T-helper 17 cell (primary cell): Measurements from ENCODE around the gene EPS8L2. TPM values are rescaled to one million over a fixed set of nuclear protein-coding genes. Genes with fewer than 3 reads are reported as not detected.

Experiments
- ATAC-seq: fragments of 150-1000 bp; cut with Tn5 transposase; 2 replicates; pipeline ENCODE4 v1.10.0; 2021; ENCODE audit warnings: mild to moderate bottlenecking, moderate library complexity
- DNase-seq, 3 donors: peaks; one replicate each; pipeline versions ENCODE4 v3.0.0 to v3.0.0-alpha.2; 2020 to 2021
- H3K9me3 ChIP-seq: one replicate; pipeline ENCODE4 v1.7.0; 2013; ENCODE audit warnings: low read length, mild to moderate bottlenecking; ENCODE audit not compliant: control insufficient read depth, poor library complexity, severe bottlenecking
- H3K27ac Mint-ChIP-seq: one replicate; pipeline ENCODE4 v1.8.0; 2022; ENCODE audit warnings: mild to moderate bottlenecking, moderate library complexity, mixed read lengths
- H3K27me3 Mint-ChIP-seq: one replicate; pipeline ENCODE4 v1.8.0; 2022; ENCODE audit warnings: mixed read lengths
- H3K36me3 Mint-ChIP-seq: one replicate; pipeline ENCODE4 v1.8.0; 2022; ENCODE audit warnings: low read depth, mixed read lengths
- H3K4me1 Mint-ChIP-seq: one replicate; pipeline ENCODE4 v1.8.0; 2022; ENCODE audit warnings: mild to moderate bottlenecking, mixed read lengths
- H3K4me3 Mint-ChIP-seq: one replicate; pipeline ENCODE4 v1.8.0; 2022; ENCODE audit warnings: mild to moderate bottlenecking, moderate library complexity, mixed read lengths
- total RNA-seq, 4 donors: library from RNA in 2 of 4; stranded (reverse) in 2 of 4; gene quantifications; one replicate each; pipeline ENCODE4 v1.2.3 and lab custom pipeline; 2022 to 2026

EPS8L2 gene
- total RNA-seq, 2 donors from 2014 or later: 6.8 to 11.7 TPM

- no peak for ATAC-seq
- no peaks in the 10 kb centered on the region for H3K4me1 Mint-ChIP-seq
- no peak overlapping the region for H3K27ac Mint-ChIP-seq
- H3K4me3 Mint-ChIP-seq: no peak overlapping the region
- H3K27me3 Mint-ChIP-seq: no peaks in the 10 kb centered on the region
- no peaks in the 10 kb centered on the region for H3K36me3 Mint-ChIP-seq
- no peak for DNase-seq
- no peaks in the 10 kb centered on the region for H3K9me3 ChIP-seq
These were observed 61.2 kb downstream of the EPS8L2 start for GRCh38 chr11:767238-767637.

DNA sequence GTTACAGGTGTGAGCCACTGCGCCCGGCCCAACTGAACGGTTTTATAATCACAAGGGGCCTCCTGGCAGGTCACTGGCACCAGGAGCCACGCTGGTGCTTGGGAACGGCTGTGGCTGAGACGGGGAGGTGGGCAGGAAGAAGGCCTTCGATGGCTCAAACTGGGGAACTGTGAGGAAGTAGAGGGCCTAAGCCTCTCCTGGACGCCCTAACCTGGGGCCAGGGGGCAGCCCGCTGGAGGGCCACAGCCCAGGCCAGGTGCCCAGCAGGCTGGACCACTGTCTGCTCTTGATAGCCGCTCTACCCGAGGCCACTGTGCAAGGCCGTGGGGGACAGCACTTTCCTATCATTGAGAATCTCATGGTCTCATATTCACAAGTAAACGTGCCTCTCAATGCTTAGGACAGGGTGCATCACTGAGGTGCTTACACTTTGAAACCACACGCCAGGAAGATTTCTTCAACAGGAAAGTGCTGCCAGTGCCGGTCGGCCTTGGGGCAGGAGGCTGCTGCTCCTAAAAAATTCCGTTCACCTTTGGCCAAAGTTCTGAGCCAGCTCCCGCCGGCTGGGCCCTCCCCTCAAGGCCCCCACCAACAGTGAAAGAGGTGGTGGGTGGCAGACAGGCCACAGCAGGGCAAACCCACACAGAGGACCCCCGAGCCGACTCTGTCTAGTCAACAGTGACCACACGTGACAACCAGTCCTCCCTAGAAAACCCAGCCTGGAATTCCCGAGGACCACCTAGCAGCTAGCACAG is 64.0 kb downstream of the EPS8L2 start:
- ATAC-seq (no peak), DNase-seq (no peak)
- Mint-ChIP-seq H3K27me3 (no peaks in the 10 kb centered on the region), H3K4me1 (peaks cover 2% of the 10 kb centered on the region), H3K4me3 (no peak overlapping the region), H3K36me3 (no peaks in the 10 kb centered on the region), H3K27ac (no peak overlapping the region)
- H3K9me3 ChIP-seq: no peaks in the 10 kb centered on the region

GRCh38 chr11:770642-771616 is 64.9 kb downstream of the EPS8L2 start:
- Mint-ChIP-seq H3K4me3 (no peak overlapping the region), H3K27me3 (no peaks in the 10 kb centered on the region), H3K36me3 (no peaks in the 10 kb centered on the region), H3K4me1 (peaks cover 4% of the 10 kb centered on the region), H3K27ac (no peak overlapping the region)
- DNase-seq (no peak), ATAC-seq (no peak)
- H3K9me3 ChIP-seq: no peaks in the 10 kb centered on the region

DNA sequence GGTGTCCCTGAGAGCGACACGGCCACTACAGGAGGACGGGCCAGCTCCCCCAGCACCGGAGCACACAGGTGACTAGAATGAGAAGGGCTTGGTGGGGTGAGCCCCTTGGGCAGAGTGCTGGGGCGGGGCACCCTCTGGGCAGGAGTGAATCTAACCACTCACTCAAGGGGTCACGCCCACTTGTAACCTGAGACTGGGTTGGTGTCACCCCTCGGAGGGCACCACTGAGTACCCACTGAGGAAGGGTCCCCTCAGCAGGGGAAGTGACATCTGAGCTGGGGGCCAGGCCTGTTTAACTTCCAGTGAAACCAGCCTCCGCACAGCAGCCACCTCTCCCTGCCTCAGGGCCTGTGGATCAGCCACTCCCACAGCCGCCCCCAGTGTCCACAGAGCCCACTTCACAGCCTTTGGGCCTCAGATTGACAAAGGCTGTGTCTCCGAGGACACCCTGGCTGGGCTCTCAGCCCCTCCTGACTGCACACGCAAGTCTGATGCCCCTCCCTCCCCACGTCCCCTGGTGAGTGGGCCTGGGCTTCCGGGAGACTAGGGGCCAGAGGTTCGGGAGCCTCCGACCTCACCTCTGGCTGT is 65.7 kb downstream of the EPS8L2 start:
- no peak overlapping the region for H3K4me3 Mint-ChIP-seq
- peaks cover 8% of the 10 kb centered on the region for H3K4me1 Mint-ChIP-seq
- ATAC-seq (no peak), DNase-seq (no peak)
- H3K27me3 Mint-ChIP-seq: no peaks in the 10 kb centered on the region
- no peaks in the 10 kb centered on the region for H3K9me3 ChIP-seq
- no peak overlapping the region for H3K27ac Mint-ChIP-seq
- H3K36me3 Mint-ChIP-seq: no peaks in the 10 kb centered on the region

DNA sequence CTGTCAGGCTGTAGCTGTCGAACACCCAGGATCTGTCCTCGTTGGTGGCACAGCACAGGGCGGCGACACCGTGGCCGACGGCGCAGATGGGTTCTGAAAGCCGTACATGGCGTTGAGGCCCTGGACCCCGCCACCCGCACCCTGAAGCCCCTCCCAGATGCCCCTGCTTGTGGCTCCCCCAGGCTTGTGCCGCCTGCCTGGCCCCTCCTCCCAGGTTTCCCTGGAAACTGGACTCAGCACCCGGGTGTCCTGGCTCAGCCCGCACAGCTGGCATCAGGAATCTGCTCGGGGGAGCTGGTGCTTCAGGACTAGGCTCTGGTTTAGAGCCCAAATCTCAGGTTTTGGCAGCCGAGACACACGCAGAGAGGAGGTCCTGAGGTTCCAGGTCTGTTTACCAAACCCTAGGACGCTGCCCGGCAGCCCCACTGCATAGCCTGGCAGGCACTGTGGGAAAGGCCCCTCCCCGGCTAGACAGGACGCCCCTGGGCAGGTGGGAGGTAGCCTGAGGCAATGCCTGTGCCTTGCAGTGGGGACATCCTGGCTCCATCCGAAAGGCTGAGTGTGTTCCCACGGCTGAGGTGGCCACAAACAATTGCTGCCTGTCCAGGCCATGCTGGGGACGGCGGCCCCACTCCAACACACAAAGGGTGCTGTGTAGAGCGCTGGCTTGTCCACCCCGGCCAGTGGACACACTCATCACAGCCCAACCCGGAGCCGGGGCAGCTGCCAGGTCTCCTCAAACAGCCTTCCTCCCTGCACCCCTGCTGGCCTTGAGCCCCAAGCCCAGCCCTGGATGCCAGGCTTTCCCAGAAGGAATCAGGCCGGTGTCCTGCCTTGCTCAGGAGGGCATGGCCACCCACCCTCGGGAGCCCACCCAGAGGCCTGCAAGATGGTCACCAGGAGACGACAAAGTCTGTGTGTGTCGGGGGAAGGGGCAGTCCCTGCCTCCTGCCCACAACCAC is 66.7 kb downstream of the EPS8L2 start:
- no peak overlapping the region for H3K27ac Mint-ChIP-seq
- no peaks in the 10 kb centered on the region for H3K36me3 Mint-ChIP-seq
- H3K27me3 Mint-ChIP-seq: no peaks in the 10 kb centered on the region
- ATAC-seq (no peak), DNase-seq (no peak)
- no peaks in the 10 kb centered on the region for H3K9me3 ChIP-seq
- H3K4me1 Mint-ChIP-seq: peaks cover 8% of the 10 kb centered on the region
- H3K4me3 Mint-ChIP-seq: no peak overlapping the region

GRCh38 chr11:773425-773824 is 67.4 kb downstream of the EPS8L2 start:
- ATAC-seq (no peak), DNase-seq (no peak)
- H3K27me3 Mint-ChIP-seq: no peaks in the 10 kb centered on the region
- peaks cover 8% of the 10 kb centered on the region for H3K4me1 Mint-ChIP-seq
- H3K27ac Mint-ChIP-seq: no peak overlapping the region
- H3K4me3 Mint-ChIP-seq: no peak overlapping the region
- no peaks in the 10 kb centered on the region for H3K9me3 ChIP-seq
- H3K36me3 Mint-ChIP-seq: no peaks in the 10 kb centered on the region

GRCh38 chr11:773830-774229 is 67.8 kb downstream of the EPS8L2 start:
- no peak for ATAC-seq
- H3K4me3 Mint-ChIP-seq: no peak overlapping the region
- H3K27ac Mint-ChIP-seq: no peak overlapping the region
- H3K4me1 Mint-ChIP-seq: peaks cover 8% of the 10 kb centered on the region
- no peaks in the 10 kb centered on the region for H3K36me3 Mint-ChIP-seq
- no peaks in the 10 kb centered on the region for H3K27me3 Mint-ChIP-seq
- DNase-seq: no peak
- no peaks in the 10 kb centered on the region for H3K9me3 ChIP-seq

GRCh38 chr11:774873-775592 is 69.0 kb downstream of the EPS8L2 start:
- no peaks in the 10 kb centered on the region for H3K9me3 ChIP-seq
- no peaks in the 10 kb centered on the region for H3K36me3 Mint-ChIP-seq
- H3K4me1 Mint-ChIP-seq: peaks cover 8% of the 10 kb centered on the region
- H3K27me3 Mint-ChIP-seq: no peaks in the 10 kb centered on the region
- no peak for DNase-seq
- H3K27ac Mint-ChIP-seq: peak overlapping the region; percentile 24
- ATAC-seq: no peak
- peak overlapping the region; percentile 63 for H3K4me3 Mint-ChIP-seq

GRCh38 chr11:776263-776560 is 70.2 kb downstream of the EPS8L2 start:
- ATAC-seq (no peak), DNase-seq (no peak)
- H3K4me1 Mint-ChIP-seq: peaks cover 8% of the 10 kb centered on the region
- H3K27me3 Mint-ChIP-seq: no peaks in the 10 kb centered on the region
- H3K27ac Mint-ChIP-seq: peak overlapping the region; percentile 32
- H3K36me3 Mint-ChIP-seq: no peaks in the 10 kb centered on the region
- no peaks in the 10 kb centered on the region for H3K9me3 ChIP-seq
- H3K4me3 Mint-ChIP-seq: peak overlapping the region; percentile 85

DNA sequence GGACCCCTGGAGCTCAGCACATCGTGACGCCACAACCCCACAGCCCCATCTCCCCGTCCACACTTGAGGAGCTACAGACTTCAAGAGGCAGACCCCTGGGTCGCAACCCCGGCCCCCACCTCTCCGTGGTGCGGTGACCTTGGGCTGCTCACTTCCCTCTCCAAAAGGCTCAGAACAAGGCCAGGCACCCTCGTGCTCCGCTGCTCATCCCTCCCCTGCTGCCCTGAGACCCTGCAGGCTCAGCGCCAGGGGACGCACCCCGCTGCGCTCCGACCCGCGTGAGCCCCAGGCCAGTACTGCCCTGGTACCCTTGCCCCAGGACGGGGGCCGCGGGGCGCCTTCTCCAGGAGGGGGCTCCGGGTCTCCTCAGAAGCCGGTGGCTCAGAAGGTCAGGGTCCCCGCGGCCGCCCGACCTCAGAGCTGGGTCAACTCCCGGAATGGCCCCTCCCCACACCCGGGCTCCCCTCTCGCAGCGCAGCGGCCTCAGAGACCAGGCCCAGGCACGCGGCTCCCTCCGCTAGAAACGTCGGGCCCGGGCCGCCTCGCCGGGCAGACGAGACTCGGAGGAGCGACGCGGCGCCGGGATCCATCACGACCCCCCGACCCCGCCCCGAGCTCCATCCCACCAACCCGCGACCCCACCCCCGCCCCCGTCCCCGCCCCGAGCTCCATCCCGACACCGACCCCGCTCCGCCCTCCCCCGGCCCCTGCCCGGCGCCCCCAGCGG is 70.7 kb downstream of the EPS8L2 start:
- no peaks in the 10 kb centered on the region for H3K36me3 Mint-ChIP-seq
- H3K9me3 ChIP-seq: no peaks in the 10 kb centered on the region
- H3K4me3 Mint-ChIP-seq: peak overlapping the region; percentile 85
- peak overlapping the region; percentile 32 for H3K27ac Mint-ChIP-seq
- ATAC-seq: peak; percentile 55
- no peak for DNase-seq
- H3K27me3 Mint-ChIP-seq: no peaks in the 10 kb centered on the region
- peaks cover 8% of the 10 kb centered on the region for H3K4me1 Mint-ChIP-seq
